NCI-H2081 treated with DMSO at 0.1 percent for 48 hours (cell line): ENCODE data around the gene UBAC1.

Source experiments
- DNase-seq: peaks from one replicate; lab custom pipeline; 2025; lab: John Stamatoyannopoulos, UW

UBAC1 gene

DNA sequence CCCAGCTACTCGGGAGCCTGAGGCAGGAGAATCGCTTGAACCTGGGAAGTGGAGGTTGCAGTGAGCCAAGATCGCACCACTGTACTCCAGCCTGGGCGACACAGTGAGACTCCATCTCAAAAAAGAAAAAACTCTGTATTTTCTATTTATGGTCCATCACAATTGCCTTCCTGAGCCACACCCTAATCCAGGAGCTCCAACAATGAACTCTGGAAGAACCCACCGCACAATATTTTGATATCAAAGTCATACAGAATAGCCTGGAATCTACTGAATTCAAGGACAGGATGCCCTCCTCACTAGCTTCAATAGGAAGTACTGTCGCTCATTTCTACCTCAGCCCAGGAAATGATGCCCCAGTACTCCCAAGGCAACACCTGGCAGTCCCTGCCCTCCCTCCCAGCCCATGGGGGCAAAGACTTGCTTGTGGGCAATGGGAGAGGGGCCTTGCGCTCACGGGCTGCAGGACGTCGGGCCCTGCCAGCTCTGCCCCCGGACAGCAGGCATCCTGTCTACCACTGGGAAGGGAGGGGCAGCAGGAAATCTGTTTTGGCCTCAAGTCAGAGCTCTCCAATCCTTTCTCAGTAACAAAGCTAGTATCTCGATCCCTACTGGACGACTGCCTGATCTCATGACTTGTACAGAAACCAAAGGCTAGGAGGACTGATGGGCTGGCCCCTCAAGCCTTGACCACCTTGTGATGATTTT lies 19.7 kb downstream of the UBAC1 start:
- DNase-seq, result no peak

- DNase-seq, result no peak
Measured at GRCh38 chr9:135939351-135940265, 21.6 kb downstream of the UBAC1 start.

- no peak for DNase-seq
Measured at GRCh38 chr9:135937521-135938489, 23.4 kb downstream of the UBAC1 start.

DNA sequence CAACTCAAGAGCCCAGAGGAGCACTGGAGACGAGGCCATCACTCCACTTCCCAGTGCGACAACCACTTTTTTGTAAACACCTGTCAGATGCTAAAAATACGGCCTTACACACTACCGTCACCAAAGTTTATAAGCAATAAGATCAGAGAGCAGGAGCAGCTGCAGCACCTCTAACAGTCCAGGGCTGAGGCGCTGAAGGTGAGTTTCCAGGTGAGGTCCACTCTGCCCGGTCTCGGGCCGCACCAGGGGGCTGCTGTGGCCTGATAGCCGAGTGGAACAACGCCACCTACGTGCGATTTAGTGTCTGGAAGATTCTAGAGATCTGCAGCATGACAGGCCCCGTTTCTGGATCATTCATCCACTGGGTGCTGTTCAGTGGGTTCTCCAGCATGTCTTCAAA lies 28.1 kb downstream of the UBAC1 start:
- no peak for DNase-seq

- DNase-seq, result no peak
Measured at GRCh38 chr9:135932656-135933055, 28.5 kb downstream of the UBAC1 start.

DNA sequence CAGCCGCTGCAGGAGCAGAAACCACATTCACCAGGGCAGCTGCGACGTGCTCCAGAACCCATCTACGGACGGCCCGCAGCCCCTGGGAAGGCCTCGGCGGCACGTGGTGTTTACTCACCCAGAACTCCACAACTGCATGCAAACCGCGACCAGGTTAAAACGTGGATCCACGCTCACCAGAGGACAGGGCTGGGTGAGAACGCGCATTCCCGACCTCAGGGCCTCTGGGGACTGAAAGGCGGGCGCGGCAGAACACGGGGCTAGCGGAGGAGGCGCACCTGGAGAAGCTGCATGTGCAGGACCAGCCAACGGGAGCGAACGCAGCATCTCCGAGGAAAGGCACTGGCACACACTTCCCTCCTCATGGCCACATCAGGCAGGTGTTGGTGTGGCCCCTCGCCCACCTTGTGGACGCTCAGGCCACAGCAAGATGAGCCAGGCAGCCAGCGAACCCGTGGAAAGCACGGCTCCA lies 29.8 kb downstream of the UBAC1 start:
- DNase-seq, result no peak

- DNase-seq, result no peak
Measured at GRCh38 chr9:135930446-135931345, 30.5 kb downstream of the UBAC1 start.

DNA sequence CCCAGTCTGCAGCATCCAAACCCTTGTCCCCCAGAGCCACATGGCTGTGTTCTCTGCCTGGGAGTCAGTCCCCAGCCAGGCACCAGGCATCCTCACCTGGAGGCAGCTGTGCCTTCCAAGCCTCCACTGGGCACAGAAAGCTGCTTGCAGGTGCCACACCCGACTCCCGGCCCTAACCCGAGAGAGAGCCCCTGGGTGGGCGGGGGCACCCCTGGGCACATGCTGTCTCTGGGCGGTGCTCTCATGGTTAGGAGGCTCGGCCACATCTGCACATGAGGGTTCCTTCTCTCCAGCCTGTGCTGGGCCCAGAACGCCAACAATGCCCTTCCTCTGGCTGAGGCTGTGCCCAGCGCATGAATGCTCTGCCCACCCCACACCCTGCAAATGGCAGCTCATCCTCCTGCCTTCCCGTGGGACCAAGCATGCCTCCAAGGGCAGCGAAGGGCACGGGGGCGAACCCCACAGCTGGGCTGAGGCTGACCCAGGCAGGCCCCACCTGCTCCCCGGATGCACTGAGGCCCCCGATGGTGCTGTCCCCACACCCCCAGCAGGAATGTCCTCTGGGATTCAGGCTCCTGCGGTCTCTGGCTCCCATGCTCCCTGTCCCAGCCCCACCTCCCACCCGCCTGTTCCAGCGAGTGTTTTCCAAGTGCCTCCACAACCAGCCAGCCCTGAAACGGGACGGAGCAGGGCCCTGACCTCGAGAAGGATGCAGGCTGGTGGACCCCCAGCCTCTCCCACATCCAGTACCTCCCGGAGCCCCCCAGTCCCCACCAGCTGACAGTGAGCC lies 31.3 kb downstream of the UBAC1 start:
- no peak for DNase-seq

- DNase-seq, result no peak
Measured at GRCh38 chr9:135928731-135929655, 32.2 kb downstream of the UBAC1 start.

DNA sequence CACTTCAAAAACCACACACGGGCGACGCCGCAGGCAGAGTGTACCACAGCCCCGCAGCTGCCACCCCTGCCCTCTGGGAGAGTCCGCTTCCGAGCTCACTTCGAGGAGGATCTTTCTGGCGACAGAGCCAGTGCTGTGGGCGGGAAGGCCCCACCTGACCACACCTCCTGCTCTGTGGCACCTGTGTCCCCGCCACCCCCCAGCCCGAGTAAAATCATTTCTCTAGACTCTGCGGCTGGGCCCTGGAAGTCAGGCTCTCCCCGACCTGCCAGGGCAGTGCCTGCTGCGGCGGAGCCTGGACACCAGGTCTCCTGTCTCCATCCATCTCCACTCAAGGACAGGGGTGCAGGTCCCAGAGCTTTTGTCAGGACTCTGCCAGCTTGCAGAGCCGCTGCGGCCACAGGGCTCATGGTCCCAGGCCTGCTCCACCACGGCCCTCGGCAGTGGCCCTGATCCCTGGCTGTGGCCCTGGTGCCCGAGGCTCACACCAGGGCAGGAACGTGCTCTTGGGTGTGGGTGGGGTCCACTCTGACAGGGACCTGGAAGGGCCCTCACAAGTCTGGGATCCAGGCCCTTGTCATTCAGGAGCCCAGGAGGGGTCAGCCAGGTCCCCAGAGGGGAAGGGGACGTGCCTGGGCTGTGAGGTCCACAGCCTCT lies 33.0 kb downstream of the UBAC1 start:
- no peak for DNase-seq

DNA sequence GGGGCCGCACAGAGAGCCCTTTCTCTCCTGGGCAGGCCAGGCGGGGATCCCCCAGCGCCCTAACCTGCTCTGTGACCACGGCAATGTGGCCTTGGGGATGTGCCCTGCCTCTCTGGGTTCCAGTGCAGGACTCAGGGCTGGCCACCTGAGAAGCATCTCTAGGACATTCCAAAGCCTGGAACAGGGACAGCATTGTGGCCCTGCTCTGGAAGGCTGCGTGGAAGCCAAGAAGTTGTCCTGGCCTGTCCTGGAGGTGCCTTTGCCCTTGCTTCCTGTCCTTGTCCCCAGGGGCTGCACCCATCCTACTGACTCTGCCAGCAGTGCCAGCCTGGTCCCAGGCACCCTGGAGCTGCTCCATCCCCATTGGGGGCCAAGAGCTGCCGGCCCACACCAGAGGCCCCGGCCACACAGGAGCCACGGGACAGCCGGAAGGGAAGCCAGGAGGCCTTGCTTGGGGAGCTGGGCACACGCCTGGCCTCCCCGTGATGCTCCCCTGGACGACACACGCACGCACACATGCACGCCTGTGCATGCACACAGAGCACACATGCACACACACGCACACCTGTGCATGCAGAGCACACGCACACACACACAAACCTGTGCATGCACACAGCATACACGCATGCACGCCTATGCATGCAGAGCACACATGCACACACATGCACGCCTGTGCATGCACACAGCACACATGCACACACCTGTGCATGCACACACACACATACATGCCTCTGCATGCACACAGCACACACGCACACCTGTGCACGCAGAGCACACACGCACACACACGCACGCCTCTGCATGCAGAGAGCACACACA lies 33.8 kb downstream of the UBAC1 start:
- DNase-seq, result no peak

GRCh38 chr9:135926402-135927194 lies 34.6 kb downstream of the UBAC1 start:
- no peak for DNase-seq

DNA sequence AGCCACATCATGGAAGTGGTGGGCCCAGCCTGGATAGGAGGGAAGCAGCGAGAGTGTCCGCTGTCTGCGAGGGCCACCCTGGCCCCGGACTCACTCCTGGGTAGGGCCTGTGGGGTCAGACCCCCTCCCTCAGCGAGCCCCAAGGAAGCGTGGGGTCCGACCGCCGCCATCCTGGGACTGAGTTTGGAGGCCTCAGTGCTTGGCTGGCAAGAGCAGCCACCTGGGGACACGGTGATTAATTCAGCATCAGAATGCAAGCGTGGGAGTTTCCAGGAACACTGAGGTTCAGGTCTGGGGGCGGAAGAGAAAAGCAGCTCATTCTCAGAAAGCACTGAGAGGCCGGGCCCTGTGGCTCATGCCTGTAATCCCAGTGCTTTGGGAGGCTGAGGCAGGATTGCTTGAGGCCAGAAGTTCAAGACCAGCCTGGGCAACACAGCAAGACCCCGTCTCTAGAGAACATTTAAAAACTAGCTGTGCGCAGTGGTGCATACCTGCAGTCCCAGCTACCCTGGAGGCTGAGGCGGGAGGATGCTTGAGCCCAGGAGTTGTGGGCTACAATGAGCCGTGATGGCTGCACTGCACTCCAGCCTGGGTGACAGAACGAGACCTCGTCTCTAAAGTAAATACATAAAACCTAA lies 35.6 kb downstream of the UBAC1 start:
- no peak for DNase-seq

DNA sequence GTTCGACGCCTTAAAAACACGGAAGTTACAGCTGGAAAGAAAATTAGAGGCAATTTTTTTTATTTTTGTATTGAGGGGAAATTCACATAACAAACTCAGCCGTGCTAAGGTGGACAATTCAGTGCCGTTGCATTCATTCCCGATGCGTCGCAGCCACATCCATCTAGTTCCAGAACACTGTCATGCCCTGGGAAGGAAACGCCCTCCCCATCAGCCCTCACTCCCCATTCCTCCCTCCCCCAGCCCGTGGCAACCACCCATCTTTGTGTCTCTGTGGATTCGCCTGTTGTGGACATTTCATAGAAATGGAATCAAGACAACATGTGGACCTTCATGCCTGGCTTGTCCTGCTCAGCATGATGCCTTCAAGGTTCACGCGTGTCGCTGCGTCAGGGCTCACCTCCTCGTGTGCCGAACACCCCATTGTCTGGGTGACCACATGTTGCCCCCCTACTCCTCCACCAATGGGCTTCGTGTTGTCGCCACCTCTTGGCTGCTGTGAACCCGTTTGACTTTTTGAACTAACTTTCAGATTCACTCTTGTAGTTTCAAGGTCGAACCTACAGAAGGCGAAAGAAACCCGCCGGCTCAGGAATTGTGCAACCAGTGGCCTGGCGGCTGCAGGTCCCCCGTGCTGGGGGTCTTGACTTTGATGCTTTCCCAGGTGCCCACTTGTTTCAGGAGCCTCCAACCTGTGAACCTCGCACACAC lies 36.4 kb downstream of the UBAC1 start:
- DNase-seq, result no peak

GRCh38 chr9:135923508-135923907 lies 37.7 kb downstream of the UBAC1 start:
- no peak for DNase-seq
